Lower leg skin (tissue), 3 donors: ENCODE data around the gene SIK3.

ENCODE experiments used
- CTCF ChIP-seq, 3 donors: fragments of 450-650 bp; IDR thresholded peaks; one replicate each; pipeline ENCODE4 v1.5.1; 2016; ENCODE audit warnings: antibody characterized with exemption in 3 of 3, mild to moderate bottlenecking in 3 of 3, moderate library complexity in 2 of 3
- POLR2A ChIP-seq, 2 donors: fragments of 450-650 bp; IDR thresholded peaks; one replicate each; pipeline ENCODE4 v1.6.1; 2016 to 2017; ENCODE audit warnings: antibody characterized with exemption in 2 of 2, mild to moderate bottlenecking in 1 of 2, moderate library complexity in 1 of 2

DNA sequence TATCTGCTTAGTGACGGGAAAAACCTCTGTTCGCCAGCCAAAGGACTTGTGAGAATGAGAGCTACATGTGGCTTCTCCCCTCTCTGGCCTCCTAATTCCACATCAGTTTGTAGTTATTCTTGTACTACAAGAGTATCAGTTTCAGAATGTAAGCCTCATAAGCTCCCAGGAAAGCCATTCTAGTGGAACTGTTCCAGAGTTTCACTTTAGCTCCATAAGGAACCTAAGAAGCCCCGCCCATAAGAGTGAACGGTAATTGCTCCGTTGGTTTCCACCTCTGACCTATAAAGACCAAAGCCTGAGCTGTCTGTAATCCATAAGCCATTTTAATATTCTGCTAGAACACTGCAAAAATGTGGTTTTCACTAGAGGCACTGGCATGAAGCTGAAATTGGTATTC, 53.0 kb downstream of the SIK3 start:
- TF ChIP-seq CTCF (IDR thresholded peaks at IDR 0.05) (no peak), POLR2A (IDR thresholded peaks at IDR 0.05) (no peak)
